Suprapubic skin (tissue), 4 donors: ENCODE measurements around the gene TCAP. TPM values are rescaled to one million over a fixed set of nuclear protein-coding genes. Genes with fewer than 3 reads are reported as not detected.

Source experiments
- DNase-seq, 2 donors: peaks; one replicate each; pipeline ENCODE4 v3.0.0-alpha.2; 2019; ENCODE audit warnings: low spot score in 2 of 2
- H3K27ac ChIP-seq: fragments of 200-600 bp; sonication (generic); one replicate; pipeline ENCODE4 v1.5.1; 2019
- H3K27me3 ChIP-seq: fragments of 200-600 bp; sonication (generic); one replicate; pipeline ENCODE4 v1.5.1; 2019
- H3K36me3 ChIP-seq: fragments of 200-600 bp; sonication (generic); one replicate; pipeline ENCODE4 v1.5.1; 2019
- H3K4me1 ChIP-seq: fragments of 200-600 bp; sonication (generic); one replicate; pipeline ENCODE4 v1.5.1; 2019
- H3K4me3 ChIP-seq: fragments of 200-600 bp; sonication (generic); one replicate; pipeline ENCODE4 v1.5.1; 2019; ENCODE audit warnings: mild to moderate bottlenecking
- H3K9me3 ChIP-seq: fragments of 200-600 bp; sonication (generic); one replicate; pipeline ENCODE4 v1.5.1; 2019
- CTCF ChIP-seq, 2 donors: fragments of 200-600 bp in 1 of 2; fragments of 450-650 bp in 1 of 2; sonication (generic) in 1 of 2; IDR thresholded peaks; one replicate each; pipeline ENCODE4 v1.5.1; 2016 to 2019; ENCODE audit warnings: antibody characterized with exemption in 2 of 2, mild to moderate bottlenecking in 1 of 2, moderate library complexity in 1 of 2
- EP300 ChIP-seq: sonication (generic); formaldehyde crosslinking; IDR thresholded peaks from one replicate; pipeline ENCODE4 v1.6.1; 2017; ENCODE audit warnings: antibody characterized with exemption
- POLR2A ChIP-seq, 2 donors: fragments of 450-650 bp; IDR thresholded peaks; one replicate each; pipeline ENCODE4 v1.6.1; 2017; ENCODE audit warnings: antibody characterized with exemption in 2 of 2, mild to moderate bottlenecking in 2 of 2, moderate library complexity in 2 of 2
- POLR2AphosphoS5 ChIP-seq, 3 donors: sonication (generic); formaldehyde crosslinking; IDR thresholded peaks; one replicate each; pipeline ENCODE4 v1.6.1; 2017; ENCODE audit warnings: antibody characterized with exemption in 3 of 3
- WGBS: methylation state at CpG from one replicate; pipeline ENCODE4 v1.1.5; 2018; 5-methylcytosine and 5-hydroxymethylcytosine counted together
- total RNA-seq, 4 donors: library from RNA; depleted of rRNA; stranded (reverse); fragments of >200 nt; gene quantifications; one replicate each; pipeline ENCODE4 v1.1.0, GENCODE V29; 2016

The TCAP gene
- total RNA-seq, 4 donors from 2014 or later = 0.57 to 2.4 (median 1.1) TPM; not detected in 1

- H3K9me3 ChIP-seq = no peaks in the 10 kb centered on the region
- H3K27me3 ChIP-seq = no peaks in the 10 kb centered on the region
- no peak for DNase-seq
- no peaks in the 10 kb centered on the region for H3K36me3 ChIP-seq
- no peak overlapping the region for H3K27ac ChIP-seq
- H3K4me1 ChIP-seq = peaks cover 76% of the 10 kb centered on the region
- 58% methylated on average over 4 of the region's 4 CpGs for WGBS
- H3K4me3 ChIP-seq = no peak overlapping the region
- TF ChIP-seq POLR2A (IDR thresholded peaks at IDR 0.05) (no peak), CTCF (IDR thresholded peaks at IDR 0.05) (no peak), EP300 (no peak), POLR2AphosphoS5 (IDR thresholded peaks at IDR 0.05) (no peak)
These were observed 24.5 kb upstream of the TCAP start for GRCh38 chr17:39640591-39641031.

- 94% methylated on average over 4 of the region's 4 CpGs for WGBS
- Histone ChIP-seq H3K9me3 (no peaks in the 10 kb centered on the region), H3K4me3 (no peak overlapping the region), H3K4me1 (peaks cover 72% of the 10 kb centered on the region), H3K27ac (no peak overlapping the region), H3K36me3 (no peaks in the 10 kb centered on the region), H3K27me3 (no peaks in the 10 kb centered on the region)
- TF ChIP-seq CTCF (IDR thresholded peaks at IDR 0.05) = no peak
- DNase-seq = no peak
These were observed 24.1 kb upstream of the TCAP start for GRCh38 chr17:39641097-39641496.

GRCh38 chr17:39641883-39642282 lies 23.3 kb upstream of the TCAP start:
- Histone ChIP-seq H3K27ac (no peak overlapping the region), H3K27me3 (no peaks in the 10 kb centered on the region), H3K9me3 (no peaks in the 10 kb centered on the region), H3K36me3 (no peaks in the 10 kb centered on the region), H3K4me3 (no peak overlapping the region), H3K4me1 (peaks cover 65% of the 10 kb centered on the region)
- 71% methylated on average over 7 of the region's 7 CpGs for WGBS
- TF ChIP-seq EP300 (no peak), POLR2AphosphoS5 (IDR thresholded peaks at IDR 0.05) (no peak), CTCF (IDR thresholded peaks at IDR 0.05) (no peak), POLR2A (IDR thresholded peaks at IDR 0.05) (no peak)
- DNase-seq = no peak

GRCh38 chr17:39642291-39643074 lies 22.7 kb upstream of the TCAP start:
- Histone ChIP-seq H3K36me3 (no peaks in the 10 kb centered on the region), H3K9me3 (no peaks in the 10 kb centered on the region), H3K27ac (no peak overlapping the region), H3K27me3 (no peaks in the 10 kb centered on the region), H3K4me1 (peaks cover 65% of the 10 kb centered on the region), H3K4me3 (no peak overlapping the region)
- 84% methylated on average over 9 of the region's 9 CpGs for WGBS
- DNase-seq = no peak
- TF ChIP-seq POLR2AphosphoS5 (IDR thresholded peaks at IDR 0.05) (no peak), EP300 (no peak), CTCF (IDR thresholded peaks at IDR 0.05) (no peak)

GRCh38 chr17:39643271-39643670 lies 21.9 kb upstream of the TCAP start:
- Histone ChIP-seq H3K4me1 (peaks cover 57% of the 10 kb centered on the region), H3K27ac (no peak overlapping the region), H3K36me3 (no peaks in the 10 kb centered on the region), H3K4me3 (no peak overlapping the region), H3K9me3 (no peaks in the 10 kb centered on the region), H3K27me3 (no peaks in the 10 kb centered on the region)
- DNase-seq = no peak
- no peak for TF ChIP-seq POLR2AphosphoS5 (IDR thresholded peaks at IDR 0.05)
- WGBS = 49% methylated on average over 4 of the region's 4 CpGs

GRCh38 chr17:39647256-39647655 lies 17.9 kb upstream of the TCAP start:
- TF ChIP-seq POLR2A (IDR thresholded peaks at IDR 0.05) (no peak), EP300 (no peak), CTCF (IDR thresholded peaks at IDR 0.05) (no peak), POLR2AphosphoS5 (IDR thresholded peaks at IDR 0.05) (no peak)
- no peak overlapping the region for H3K4me3 ChIP-seq
- no peaks in the 10 kb centered on the region for H3K9me3 ChIP-seq
- H3K4me1 ChIP-seq = peaks cover 31% of the 10 kb centered on the region
- no peaks in the 10 kb centered on the region for H3K27me3 ChIP-seq
- no peak overlapping the region for H3K27ac ChIP-seq
- 58% methylated on average over 4 of the region's 5 CpGs for WGBS
- DNase-seq = no peak
- no peaks in the 10 kb centered on the region for H3K36me3 ChIP-seq
